SHP77 (cell line): ENCODE results near the gene COQ3.

ENCODE experiments used
- DNase-seq, 2 experiments: peaks; one replicate each; lab custom pipeline; 2025; lab: John Stamatoyannopoulos, UW

The COQ3 gene, protein sequence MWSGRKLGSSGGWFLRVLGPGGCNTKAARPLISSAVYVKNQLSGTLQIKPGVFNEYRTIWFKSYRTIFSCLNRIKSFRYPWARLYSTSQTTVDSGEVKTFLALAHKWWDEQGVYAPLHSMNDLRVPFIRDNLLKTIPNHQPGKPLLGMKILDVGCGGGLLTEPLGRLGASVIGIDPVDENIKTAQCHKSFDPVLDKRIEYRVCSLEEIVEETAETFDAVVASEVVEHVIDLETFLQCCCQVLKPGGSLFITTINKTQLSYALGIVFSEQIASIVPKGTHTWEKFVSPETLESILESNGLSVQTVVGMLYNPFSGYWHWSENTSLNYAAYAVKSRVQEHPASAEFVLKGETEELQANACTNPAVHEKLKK

DNA sequence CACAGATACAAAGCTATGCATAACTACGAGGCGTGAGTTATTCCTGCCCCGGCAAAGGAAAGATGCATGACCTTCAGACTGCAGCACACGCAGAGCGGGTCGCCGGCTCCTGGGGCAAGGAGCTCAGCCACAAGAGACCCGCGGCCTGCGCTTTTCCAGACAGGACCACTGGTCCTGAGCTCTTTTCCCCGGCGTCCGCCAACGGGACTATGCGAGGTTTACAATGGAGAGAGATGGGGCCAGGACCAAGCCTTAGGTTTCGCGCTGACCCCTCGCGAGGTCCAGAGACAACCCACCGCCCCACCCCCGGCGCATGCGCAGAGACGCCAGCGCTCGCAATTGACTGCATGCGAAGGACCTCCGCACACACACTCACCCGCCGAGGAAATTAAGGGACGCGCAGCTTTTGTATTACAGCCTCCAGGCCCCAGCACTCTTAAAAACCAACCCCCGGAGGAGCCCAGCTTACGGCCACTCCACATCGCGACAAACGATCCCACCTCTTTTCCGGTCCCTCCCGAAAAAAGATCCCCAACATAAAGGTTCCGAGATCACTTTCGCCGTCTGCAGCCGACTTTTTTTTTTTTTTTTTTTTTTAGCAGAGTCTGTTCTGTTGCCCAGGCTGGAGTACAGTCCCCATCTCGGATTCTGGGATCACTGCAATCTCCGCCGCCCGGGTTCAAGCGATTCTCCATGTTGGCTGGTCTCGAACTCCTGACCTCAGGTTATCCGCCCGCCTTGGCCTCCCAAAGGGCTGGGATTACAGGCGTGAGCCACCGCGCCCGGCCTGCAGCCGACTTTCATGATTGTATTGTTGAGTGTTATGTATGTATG, at the start of gene COQ3:
COQ3 (minus strand) TSS at position 498 of the 834 bp plus-strand sequence; CDS start at position 482, 16 bp downstream.
- DNase-seq: peak; percentile 81 to 87

DNA sequence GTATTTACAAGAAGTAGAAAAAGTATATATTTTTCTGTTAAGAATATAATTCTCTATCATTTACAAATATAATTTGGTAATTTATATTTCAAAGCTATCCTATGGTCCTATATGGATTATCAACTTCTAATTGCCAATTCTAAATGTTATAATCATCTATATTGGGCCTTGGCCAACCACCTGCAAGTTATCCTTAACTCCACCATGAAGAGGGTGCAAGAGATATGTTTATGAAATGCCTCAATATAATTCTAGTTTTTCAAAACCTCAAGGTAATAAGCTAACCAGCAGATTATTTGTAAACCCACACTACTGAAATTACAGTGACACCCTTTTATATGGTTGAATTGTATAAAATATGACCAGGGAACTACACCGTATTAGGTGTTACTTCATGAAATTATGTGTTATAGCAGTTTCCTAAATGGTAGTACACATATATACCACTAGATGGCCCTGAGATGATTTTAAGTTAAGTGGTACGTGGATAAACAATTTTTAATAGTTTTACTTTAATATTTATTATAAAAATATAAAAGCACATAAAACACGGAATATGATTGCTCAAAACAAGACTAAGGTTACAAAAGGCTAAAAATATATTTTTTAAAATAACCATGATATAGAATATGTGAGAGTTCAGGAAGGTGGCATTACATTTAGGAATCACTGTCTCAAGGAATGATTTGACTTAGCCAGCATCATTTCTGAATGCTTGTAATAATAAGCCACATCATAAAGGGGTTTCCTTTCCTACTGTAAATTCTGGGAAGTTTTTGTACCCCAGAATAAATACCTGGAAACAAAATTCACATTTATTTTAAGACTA, 40.9 kb upstream of the COQ3 start:
- DNase-seq: peak; percentile 27 to 37

DNA sequence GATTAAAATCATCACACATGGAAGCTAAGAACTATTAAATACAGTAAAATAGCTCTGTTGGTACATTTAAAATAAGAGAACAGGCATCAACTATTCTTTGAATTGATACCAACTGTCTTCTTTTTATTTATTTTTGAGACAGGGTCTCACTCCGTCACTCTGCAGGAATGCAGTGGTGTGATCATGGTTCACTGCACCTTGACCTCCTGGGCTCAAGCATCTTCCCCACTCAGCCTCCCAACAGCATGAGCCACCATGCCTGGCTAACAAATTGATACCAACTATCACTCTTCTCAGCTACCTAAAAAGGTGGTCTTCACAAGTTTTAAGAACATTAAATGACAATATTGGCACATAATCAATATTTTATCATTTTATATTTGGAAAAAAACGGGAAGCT, 38.9 kb upstream of the COQ3 start:
- DNase-seq: no peak

DNA sequence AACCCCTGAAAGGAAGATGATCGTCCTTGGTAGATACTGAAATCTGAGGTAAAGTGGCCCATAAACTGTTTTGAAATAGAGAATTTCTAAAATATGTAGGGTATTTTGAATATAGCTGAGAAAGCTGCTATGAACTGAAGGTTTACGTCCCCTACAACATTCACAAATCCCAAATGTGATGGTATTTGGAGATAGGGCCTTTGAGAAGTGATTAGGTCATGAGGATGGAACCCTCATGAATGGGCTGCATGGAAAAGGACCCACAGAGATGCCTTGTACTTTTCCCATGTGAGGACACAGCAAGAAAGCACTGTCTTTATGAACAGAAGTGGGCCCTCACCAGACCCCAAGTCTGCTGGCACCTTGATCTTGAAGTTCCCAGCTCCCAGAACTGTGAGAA, 37.9 kb upstream of the COQ3 start:
- no peak for DNase-seq

DNA sequence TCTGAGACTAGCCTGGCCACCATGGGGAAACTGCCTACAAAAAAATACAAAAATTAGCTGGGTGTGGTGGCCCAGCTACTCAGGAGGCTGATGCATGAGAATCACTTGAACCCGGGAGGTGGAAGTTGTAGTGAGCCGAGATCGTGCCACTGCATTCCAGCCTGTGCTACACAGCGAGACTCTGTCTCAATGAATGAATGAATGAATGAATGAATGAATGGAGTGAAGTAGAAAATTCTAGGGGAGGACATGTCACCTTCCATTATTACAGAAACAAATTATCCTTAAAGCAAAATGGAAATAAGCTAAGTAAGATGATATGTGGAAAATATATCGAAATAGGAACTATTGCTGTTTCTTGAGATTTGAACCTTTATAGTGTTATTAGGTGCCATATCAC, 34.0 kb upstream of the COQ3 start:
- DNase-seq: no peak

DNA sequence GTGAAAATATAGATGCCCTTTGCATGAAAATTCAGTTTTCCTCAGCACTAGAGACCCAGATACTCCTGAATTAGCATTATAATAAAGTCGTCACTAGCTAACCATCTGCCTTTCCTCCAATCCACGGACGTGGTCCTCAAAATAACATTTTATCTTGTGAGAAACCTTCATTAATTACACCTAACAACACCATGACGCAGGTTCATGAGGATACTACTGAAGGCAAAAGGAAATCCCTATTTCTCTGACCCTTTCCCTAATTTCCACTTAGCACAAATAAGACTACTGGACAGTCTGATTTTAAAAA, 32.4 kb upstream of the COQ3 start:
- DNase-seq: no peak

DNA sequence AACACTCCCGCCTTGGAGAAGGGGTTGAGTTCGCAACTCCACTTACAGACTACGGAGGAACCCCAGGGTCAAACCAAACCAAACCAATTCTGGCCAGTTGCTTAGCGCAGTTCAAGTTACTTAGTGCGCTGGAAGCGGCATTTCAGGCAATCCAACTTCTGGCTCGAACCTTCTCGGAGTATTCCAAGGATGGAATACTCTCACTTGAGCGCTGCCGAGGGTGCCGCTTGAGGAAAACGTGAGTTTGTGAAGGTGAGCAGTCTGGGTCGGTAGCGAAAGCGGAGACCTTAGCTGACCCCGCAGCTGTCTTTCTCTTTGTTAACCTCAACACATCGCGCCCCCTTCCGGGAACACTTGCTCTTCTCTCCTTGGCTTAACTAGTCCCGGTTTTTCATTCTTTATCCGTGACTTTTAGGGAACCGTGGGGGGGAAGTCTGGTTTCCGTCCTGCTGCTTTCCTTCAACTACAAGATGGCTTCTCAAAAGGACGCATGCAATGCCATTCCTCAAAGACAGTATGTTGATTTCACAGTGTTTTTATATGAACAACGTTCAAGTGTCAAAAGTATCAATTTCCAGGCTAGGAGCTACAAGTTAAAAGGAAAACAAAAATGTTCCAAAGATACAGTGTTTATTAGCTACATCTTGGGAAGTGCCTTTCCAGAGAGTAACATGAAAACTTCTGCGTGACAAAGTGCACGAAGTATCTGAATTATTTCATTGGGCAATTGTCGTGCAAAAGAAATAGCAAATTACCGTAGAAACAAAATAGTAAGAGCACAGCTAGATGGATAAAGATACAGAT, 31.9 kb upstream of the COQ3 start:
- DNase-seq: peak; percentile 89 to 92

DNA sequence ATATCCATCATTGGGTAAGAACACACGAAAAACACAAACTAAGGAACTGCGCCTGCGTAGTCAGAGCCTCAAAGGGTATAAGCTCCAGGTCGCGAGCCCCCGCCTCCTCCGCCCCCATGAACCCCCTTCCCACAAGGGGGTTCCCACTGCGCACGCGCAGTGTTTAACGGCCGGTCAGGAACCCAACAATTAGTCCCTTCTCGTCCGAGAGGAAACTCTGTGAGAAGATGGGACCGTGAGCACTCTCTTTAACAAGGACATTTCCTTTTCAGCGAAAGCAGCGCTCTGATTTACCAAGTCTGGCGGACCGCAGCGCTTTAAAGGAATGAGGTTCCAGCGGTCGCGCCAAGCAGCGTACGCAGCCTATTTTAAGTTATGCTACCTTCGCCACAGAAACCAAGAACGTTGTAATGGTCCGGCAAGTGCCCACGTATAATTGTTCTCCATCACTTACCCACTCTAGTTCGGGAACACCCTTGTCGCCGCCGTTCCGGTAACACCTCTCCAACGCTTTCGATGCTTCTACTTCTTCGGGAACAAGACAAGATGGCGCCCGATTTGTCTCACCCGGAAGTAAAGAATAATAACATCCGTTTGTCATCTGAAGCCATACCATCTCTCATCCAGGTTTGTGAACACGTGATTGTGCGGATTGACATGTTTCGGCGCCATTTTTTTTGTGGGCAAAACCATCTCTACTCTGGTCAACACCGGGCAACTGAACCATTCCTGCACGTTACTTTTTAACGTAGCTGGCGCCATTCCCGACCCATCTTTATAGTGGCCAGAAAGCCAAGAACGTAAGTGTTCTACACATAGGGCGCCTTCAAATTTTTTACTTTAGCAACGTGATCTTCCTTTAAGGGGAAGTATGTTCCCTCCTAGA, 31.0 kb upstream of the COQ3 start, which contains the start of gene PNISR:
PNISR (minus strand) TSS at position 548 of the 886 bp plus-strand sequence. CDS start 10,649 bp downstream, outside the sequence.
- DNase-seq: peak; percentile 97

DNA sequence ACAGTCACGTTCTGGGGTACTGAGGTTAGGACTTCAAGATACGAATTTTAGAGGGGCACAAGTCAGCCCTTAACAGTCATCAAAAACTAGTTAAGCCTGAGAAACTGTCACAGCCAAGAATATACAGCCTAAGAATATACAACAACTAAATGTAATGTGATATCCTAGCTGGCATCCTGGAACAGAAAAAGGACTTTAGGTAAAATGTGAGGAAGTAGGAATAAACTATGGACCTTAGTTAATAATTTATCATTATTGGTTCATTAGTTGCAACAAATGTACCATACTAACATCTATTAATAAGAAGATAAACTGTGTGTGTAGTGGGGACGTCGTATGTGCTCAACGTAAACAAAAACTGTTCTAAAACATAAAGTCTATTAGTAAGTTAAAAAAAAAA, 30.0 kb upstream of the COQ3 start:
- DNase-seq: no peak

DNA sequence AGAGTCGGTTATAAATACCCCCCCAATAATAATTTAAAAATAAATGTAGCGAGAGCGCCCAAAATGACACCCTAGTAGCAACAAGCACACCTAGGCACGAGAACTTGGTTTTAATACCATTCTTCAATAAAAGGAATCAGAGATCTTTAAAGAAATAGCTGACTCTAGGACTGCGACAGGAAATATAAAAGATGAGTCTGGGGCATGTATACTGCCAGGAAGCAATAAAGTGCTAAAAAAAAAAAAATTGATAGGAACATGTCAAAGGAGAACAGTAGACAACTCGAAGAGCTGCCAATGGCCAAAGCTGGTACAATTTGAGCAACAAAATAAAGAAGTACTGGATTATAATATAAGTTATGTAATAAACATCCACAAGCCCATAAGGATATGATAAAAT, 28.9 kb upstream of the COQ3 start:
- no peak for DNase-seq

DNA sequence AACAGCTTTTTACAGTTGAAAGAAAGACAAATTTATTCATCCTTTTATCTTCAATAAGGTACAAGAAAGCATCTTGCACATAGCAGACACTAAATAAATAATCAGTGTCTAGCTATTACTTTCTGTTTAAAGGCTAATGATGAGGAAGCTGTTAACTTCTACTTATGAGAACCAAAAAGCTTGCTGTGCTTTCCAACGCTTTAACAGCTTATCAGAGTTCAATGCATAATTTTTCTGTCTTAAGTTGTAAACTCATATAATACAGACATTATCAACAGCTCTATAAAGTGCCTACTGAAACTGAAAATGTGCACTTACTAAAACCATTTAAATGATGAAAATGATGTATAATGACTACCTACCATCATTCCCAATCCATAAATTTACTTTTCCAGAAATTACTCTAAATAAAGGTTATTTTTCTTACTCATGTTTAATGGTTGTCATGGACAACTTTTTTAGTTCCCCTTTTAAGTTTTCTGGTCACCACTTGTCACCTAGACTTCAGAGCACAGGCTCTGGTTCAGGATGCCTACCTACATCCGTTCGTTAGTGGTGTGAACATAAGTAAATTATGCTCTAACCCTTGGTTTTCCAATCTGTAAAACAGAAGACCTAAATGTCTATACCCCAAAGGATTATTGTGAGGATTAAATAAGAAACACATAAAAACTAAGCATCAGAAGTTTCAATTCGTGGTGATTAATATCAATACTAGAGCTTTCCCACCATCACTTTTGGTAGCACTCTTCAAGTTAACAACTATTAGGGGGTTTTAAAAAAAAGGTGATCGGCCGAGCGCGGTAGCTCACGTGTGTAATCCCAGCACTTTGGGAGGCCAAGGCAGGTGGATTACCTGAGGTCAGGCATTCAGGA, 23.1 kb upstream of the COQ3 start:
- DNase-seq: no peak

DNA sequence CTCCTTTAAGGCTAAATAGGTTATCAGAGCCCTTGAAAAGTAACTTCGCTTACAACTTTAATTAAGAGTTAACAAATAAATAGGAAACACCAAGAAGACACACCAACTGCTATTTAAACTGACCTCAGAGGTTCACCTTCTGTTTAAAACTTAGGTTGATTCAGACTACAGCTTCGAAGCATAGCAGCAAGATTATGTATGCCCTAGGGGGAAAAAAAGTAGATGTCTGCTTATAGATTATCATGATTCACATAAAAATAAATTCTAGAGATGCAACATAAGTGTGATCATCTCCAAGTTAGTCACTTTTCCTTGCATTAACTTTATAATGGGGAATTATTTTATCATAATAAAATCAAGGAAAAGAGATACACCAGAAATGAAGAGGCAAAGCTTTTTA, 22.2 kb upstream of the COQ3 start:
- DNase-seq: no peak

DNA sequence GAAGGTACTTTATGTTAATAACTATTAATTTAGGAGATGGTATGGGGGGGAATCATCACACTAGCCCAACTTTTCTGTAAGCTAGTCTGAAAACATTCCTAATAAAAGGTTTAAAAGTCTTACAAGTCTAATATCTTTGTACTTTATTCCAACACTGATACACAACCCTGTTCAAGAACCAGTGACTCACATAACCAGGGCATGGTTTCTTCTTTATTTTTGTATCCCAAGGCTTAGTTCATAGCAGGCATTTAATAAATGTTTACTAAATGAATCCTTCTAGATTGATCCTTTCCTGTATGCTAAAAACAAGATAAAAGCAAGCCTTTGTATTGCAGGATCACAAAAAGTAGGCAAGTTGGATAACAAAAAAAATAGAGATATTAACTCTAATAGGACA, 21.5 kb upstream of the COQ3 start:
- no peak for DNase-seq

DNA sequence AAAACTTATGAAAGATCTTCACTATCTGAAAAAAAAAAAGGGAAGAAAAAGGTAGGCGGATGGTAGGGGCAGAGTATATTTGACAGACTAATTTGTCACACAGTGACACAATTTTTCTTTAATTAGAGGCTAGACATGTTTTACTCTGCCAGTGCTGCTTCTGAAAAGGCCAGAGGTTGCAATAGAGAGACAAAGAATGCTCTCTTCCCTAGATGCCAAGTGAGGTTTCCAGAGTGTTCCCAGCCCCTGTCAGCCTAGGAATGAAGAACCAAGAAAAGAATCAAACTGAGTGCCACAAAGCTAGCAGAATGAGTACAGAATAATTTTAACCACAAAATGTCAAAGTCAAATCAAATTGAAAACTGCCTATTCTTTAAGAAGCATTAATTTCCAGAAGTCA, 18.1 kb upstream of the COQ3 start:
- no peak for DNase-seq

DNA sequence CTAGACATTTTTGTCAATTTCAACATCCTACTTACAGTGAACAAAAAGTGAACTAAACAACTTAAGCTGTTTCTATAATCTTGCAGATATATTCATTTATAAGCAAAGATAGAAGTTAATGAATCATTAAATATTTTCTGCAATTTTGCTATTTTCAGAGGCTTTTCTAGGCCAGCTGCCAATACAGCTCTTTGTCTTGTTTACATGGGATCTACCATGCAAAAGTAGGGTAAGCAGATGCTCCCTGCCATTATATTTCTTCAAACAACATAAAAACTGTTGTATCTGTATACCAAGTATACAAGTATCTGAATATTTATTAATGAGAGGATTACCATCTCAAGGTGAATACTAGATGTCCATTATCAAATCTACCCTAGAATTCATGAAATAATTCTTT, 15.7 kb upstream of the COQ3 start:
- DNase-seq: no peak

DNA sequence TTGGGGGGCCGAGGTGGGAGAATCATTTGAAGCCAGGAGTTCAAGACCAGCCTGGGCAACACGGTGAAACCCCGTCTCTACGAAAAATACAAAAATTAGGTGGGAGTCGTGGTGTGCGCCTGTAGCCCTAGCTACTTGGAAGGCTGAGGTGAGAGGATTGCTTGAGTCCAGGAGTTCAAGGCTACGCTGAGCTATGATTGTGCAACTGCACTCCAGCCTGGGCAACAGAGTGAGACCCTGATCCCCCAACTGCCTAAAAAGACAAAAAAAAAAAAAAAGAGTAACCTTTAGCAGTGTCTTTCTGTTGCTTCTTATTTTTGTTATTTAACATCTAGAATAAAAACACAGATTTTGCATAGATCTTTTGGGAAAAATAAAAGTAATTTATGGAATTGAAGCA, 13.1 kb upstream of the COQ3 start:
- no peak for DNase-seq

DNA sequence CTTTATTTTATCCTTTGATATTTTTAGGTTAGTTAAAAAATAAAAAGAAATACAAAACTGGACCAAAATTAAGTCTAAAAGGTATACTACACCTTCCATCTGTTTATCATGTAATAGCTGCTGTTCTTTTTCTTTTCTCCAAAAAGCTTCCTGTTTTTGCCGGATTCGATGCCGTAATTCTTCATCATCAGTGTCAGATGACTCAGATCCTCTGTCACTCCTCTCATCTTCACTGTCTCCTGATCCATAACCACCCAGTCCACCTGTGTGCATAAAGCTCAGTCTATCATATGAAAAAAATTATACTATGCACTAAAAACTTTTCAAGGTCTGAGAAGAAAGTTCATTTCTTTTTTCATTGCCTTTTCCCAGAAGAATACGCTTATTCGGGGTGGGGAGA, 8.5 kb upstream of the COQ3 start:
- no peak for DNase-seq

DNA sequence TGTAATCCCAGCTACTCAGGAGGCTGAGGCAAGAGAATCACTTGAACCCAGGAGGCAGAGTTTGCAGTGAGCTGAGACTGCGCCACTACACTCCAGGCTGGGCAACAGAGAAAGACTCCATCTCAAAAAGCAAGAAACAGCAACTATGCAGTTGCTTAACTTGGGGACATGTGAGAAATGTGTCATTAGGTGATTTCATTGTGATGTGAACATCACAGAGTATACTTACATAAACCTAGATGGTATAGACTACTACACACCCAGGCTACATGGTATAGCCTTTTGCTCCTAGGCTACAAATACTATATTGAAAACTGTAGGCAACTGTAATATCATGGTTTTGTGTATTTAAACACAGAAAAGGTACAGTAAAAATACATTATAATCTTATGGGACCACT, 3.3 kb upstream of the COQ3 start:
- DNase-seq: no peak

DNA sequence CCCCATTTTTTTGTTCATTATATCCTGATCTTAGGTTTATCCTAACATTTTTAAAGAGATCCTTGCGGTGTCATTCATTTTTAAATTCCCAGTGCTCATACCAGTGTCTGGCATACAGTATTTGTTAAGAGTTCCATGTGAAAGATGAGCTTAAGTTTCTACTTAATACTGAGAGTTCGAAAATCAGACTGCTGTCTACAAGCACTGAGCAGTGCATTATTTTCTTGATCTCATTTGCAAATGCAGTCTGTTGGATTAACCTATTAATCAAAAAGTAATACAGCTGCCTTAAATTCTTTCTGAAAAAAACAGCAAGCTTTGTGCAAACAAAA, 663 bp downstream of the COQ3 start:
- DNase-seq: no peak

DNA sequence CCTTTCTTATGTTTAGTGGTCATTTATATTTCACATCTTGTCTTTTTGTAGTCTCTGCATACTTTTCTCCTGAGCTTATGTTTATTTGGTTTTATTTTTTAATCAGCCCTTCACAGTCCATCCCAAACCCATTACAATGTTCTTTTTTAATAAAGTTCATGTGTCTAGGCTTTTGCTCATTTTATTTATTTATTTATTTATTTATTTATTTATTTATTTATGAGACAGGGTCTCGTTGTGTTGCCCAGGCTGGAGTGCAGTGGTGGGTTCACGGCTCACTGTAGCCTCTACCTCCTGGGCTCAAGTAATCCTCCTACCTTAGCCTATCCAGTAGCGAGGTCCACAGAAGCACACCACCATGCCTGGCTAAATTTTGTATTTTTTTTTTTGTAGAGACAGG, 3.1 kb downstream of the COQ3 start:
- DNase-seq: no peak
